Stimulated activated CD4-positive, alpha-beta T cell treated with anti-CD3 and anti-CD28 coated beads, Interleukin-15, amount 100 ng/mL, for 24 hours (primary cell): ENCODE measurements around the gene ARRB1.
"Not testable (repeated sequence)": the region's sequence is repeated elsewhere in the genome, so short reads cannot be mapped to it uniquely, and the experiment has no call there.

Experiments used
- DNase-seq: peaks from one replicate; pipeline ENCODE4 v3.0.0-alpha.2; 2020

ARRB1 gene

GRCh38 chr11:75320643-75321042 is 30.8 kb downstream of the ARRB1 start:
- DNase-seq: no peak

- DNase-seq: no peak
These were observed 31.3 kb downstream of the ARRB1 start for GRCh38 chr11:75320046-75320618.

- DNase-seq: no peak
These were observed 32.2 kb downstream of the ARRB1 start for GRCh38 chr11:75319035-75319877.

- DNase-seq: no peak
These were observed 33.9 kb downstream of the ARRB1 start for GRCh38 chr11:75317446-75318122.

GRCh38 chr11:75315439-75315805 is 36.0 kb downstream of the ARRB1 start:
- no peak for DNase-seq

- DNase-seq: no peak
These were observed 36.6 kb downstream of the ARRB1 start for GRCh38 chr11:75314771-75315438.

- DNase-seq: no peak
These were observed 37.8 kb downstream of the ARRB1 start for GRCh38 chr11:75313513-75314272.

GRCh38 chr11:75312346-75312745 is 39.1 kb downstream of the ARRB1 start:
- no peak for DNase-seq

GRCh38 chr11:75311858-75312288 is 39.6 kb downstream of the ARRB1 start:
- DNase-seq: no peak

GRCh38 chr11:75308986-75309385 is 42.5 kb downstream of the ARRB1 start:
- DNase-seq: no peak

- DNase-seq: no peak
These were observed 43.3 kb downstream of the ARRB1 start for GRCh38 chr11:75308116-75308515.

- no peak for DNase-seq
These were observed 44.4 kb downstream of the ARRB1 start for GRCh38 chr11:75307058-75307457.

GRCh38 chr11:75306529-75306928 is 44.9 kb downstream of the ARRB1 start:
- DNase-seq: no peak

- DNase-seq: no peak
These were observed 45.5 kb downstream of the ARRB1 start for GRCh38 chr11:75305993-75306392.

GRCh38 chr11:75305452-75305851 is 46.0 kb downstream of the ARRB1 start:
- no peak for DNase-seq

GRCh38 chr11:75304941-75305340 is 46.5 kb downstream of the ARRB1 start:
- DNase-seq: not testable (repeated sequence)

GRCh38 chr11:75303544-75304224 is 47.8 kb downstream of the ARRB1 start:
- DNase-seq: no peak

GRCh38 chr11:75302371-75302770 is 49.1 kb downstream of the ARRB1 start:
- DNase-seq: no peak

GRCh38 chr11:75301601-75302345 is 49.7 kb downstream of the ARRB1 start:
- no peak for DNase-seq

- DNase-seq: no peak
These were observed 50.3 kb downstream of the ARRB1 start for GRCh38 chr11:75301131-75301530.

GRCh38 chr11:75298976-75299260 is 52.5 kb downstream of the ARRB1 start:
- DNase-seq: no peak
